UCSD-AML1 (cell line): ENCODE results near the gene DENR.
"Not testable (repeated sequence)": the region's sequence is repeated elsewhere in the genome, so short reads cannot be mapped to it uniquely, and the experiment has no call there.

Source experiments
- DNase-seq: peaks from one replicate; lab custom pipeline; 2025; ENCODE audit not compliant: unreplicated experiment; lab: John Stamatoyannopoulos, UW

The DENR gene, protein sequence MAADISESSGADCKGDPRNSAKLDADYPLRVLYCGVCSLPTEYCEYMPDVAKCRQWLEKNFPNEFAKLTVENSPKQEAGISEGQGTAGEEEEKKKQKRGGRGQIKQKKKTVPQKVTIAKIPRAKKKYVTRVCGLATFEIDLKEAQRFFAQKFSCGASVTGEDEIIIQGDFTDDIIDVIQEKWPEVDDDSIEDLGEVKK

DNA sequence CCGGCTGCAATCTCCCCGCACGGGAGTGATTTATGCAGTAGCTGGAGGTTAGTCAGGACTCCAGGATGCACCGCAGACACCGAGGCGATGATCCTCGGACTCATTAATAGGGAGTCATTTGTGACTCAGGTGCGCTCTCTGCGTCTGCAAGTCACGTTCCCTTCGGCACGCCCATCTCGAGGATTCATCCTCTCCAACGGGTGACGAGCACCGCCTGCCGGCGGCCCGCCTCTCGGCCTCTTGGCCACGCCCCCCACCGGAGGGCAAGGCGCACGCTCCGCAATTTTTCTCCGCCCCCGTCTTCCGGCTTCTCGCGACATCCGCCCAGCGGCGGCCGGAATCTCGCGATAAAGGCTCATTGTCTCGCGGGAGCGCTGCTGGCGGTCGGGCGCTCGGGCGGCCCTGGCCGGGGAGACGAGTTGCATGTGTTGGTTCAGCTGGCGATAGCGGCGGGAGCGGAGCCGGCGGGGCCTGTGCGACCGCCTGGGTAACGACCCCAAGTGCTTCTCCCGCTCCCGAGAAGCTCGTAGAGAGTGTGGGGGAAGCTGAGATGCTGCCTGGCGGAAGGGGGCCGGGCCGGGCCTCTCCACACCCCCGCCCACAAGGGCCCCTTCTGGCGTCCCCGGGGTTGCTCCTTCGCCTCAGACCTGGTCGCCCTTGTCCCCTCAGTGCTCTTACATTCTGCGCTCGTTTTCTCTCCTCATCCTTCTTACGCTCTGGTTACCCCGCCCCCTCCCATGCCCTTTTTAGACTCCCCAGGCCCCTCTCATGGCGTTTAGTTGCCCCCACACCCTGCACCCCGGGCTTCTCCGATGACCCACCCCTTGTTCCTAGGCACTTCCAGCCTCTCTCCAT, at the start of gene DENR:
Gene DENR, plus strand, starts transcription at position 361 of the 855 bp plus-strand sequence. CDS start 878 bp downstream, outside the sequence.
- peak; percentile 99 for DNase-seq

DNA sequence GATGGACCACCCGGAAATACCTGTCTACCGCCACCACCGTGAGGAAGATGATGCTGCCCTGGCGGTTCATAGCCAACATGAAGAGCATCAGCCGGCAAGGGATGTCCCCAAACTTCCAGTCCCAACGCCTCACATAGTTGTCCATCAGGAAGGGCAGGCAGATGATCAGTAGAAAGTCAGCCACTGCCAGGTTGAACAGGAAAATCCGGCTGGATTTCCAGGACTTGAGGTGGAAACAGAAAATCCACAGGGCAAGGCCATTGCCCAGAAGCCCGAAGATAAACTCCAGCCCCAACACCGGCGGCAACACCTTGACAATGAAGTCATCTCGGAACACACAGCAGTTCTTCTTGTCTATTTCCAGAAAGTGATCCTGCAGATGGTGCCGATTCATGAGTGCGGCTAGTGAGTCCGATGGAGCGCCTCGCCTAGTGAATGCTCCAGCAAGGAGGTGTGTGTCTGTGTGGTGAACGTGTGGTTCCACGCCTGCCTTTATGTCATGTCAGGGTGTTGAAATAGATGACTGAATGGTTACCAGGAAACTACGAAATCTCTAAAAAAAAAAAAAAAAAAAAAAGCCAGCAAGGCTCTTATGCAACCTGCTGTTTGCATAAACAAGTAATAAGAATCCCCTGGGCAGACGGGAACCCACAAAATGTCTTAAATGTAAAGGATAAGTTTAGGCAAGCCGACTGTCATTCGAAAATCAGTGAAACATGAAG, 49.6 kb upstream of the DENR start, which contains the start of gene HCAR2:
Gene HCAR2, minus strand, starts transcription at position 468 of the 722 bp plus-strand sequence. Its CDS starts 74 bp downstream, at position 394.
- DNase-seq, result not testable (repeated sequence)

DNA sequence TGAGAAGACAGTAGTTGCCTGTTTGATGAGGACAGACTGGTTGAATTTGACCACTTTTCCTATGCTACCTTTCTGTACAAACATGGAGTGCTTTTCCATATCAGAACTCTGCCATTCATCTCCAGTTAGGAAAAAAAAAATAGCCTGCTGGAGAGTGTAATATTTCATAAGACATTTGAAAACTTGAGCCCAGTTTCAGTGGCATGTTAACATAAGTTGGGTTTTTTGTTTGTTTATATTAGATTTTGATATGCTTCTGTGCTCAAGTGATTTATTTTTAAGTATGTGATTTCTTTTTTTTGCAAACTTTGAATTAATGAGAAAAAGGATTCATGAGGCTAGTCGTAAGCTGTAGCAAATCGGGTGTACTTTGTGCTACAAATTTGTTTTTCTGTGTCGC, 48.8 kb upstream of the DENR start:
- not testable (repeated sequence) for DNase-seq

DNA sequence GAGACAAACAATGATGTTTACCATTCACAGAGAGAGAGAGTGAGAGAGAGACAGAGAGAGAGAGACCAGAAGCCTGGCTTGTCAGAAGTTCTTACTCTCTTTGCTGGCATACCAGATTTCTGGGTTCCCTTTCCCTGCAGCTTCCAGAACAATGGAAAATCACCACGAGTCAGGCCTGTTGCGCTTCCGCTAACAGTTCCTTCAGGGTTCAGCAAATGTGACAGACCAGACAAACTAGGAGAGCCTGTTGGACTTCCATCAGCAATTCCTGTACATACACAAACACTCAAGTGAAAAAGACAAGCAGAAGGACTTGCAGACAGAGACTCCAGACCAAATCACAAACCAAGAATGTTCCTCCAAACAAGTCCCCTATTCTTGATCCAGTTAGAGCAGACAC, 43.3 kb upstream of the DENR start:
- DNase-seq, result not testable (repeated sequence)

DNA sequence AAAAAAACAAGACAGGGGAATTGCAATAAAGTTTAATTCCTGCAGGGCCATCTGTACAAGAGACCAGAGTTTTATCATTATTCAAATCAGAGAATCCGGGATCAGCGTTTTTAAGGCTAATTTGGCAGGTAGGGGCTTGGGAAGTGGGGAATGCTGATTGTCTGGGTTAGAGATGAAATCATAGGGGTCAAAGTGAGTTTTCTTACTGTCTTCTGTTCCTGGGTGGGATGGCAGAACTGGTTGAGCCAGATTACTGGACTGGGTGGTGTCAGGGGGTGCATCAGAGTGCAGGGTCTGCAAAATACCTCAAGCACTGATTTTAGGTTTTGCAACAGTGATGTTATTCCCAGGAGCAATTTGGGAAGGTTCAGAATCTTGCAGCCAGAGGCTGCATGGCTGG, 42.3 kb upstream of the DENR start:
- not testable (repeated sequence) for DNase-seq

GRCh38 chr12:122711266-122711665, 41.4 kb upstream of the DENR start:
- not testable (repeated sequence) for DNase-seq

DNA sequence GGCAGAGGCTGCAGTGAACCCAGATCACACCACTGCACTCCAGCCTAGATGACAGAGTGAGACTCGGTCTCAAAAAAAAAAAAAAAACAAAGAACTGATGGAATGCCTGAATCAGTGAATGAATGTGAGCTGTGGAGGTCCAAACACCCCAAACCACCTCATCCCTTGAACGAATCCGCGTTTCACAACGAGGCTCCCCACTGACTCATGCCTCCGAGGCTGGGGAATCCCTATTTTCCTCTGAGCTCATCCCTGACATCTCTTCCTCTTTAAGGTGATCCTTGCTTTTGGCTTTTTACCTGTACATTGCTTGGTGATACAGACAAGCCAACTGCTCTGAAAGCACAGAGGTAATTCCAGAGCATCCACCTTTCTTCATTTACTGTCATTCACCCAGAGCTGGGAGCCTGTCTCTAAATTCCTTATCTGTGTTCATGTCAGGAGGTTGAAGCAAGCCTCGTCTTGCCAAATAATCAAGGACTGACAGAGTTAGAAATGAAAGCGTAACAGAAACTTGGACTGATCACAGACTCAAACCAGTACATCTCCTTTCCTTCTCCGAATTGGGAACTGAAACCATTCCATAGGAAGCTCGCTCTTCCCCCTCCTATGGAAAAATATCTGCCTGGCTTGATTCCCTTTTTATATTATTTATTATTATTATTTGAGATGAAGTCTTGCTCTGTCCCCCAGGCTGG, 39.0 kb upstream of the DENR start:
- DNase-seq, result not testable (repeated sequence)

- not testable (repeated sequence) for DNase-seq
Observed at GRCh38 chr12:122715211-122715610, 37.4 kb upstream of the DENR start.

GRCh38 chr12:122716658-122717057, 36.0 kb upstream of the DENR start, which contains the start of gene HCAR3:
TSS of gene HCAR3 (minus strand) at chr12:122716811. CDS start at chr12:122716737, 74 bp downstream.
- not testable (repeated sequence) for DNase-seq

- DNase-seq, result no peak
Observed at GRCh38 chr12:122721057-122721545, 31.5 kb upstream of the DENR start.

GRCh38 chr12:122722387-122722786, 30.2 kb upstream of the DENR start:
- DNase-seq, result no peak

DNA sequence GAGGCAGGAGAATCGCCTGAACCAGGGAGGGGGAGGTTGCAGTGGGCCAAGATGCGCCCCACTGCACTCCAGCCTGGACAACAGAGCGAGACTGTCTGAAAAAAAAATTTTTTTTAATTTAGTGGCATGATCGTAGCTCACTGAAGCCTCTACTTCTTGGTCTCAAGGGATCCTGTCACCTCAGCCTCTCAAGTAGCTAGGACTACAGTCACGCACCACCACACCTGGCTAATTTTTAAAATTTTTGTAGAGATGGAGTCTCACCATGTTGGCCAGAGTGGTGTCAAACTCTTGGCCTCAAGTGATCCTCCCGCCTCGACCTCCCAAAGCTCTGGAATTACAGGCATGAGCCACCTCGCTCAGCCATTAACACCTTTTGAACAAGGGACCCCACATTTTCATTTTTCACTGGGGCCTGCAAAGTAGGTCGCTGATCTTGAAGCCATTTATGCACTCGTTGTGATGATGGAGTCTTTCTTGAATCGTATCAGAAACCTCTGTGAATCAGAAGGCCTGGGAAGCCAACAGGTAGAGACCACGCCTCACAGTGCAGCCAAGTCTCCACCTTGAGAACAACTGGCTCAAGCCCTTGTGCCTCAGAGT, 27.9 kb upstream of the DENR start:
- DNase-seq, result no peak

DNA sequence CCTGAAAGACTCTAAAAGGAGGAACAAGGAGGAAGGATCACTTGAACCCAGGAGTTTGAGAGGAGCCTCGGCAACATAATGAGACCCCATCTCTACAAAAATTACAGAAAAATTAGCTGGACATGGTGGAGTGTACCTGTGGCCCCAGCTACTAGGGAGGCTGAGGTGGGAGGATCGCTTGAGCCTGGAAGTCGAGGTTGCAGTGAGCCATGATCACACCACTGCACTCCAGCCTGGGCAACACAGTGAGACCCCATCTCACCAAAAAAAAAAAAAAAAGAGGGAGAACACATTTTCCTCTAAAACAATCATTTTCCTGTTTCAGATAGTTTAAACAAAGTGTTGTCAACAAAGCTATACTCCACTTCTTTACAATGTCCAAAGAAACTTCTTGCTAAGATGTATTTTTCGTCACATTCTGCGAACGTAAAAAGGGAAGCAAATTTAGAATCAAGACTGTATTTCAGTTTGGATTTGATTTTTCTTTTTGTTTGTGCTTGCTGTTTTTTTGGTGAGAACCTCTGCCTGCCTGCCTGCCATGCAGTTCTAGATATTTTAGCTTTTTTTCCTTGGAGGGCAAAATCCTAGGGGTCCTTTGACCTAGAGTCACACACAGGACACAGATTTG, 27.1 kb upstream of the DENR start:
- no peak for DNase-seq

DNA sequence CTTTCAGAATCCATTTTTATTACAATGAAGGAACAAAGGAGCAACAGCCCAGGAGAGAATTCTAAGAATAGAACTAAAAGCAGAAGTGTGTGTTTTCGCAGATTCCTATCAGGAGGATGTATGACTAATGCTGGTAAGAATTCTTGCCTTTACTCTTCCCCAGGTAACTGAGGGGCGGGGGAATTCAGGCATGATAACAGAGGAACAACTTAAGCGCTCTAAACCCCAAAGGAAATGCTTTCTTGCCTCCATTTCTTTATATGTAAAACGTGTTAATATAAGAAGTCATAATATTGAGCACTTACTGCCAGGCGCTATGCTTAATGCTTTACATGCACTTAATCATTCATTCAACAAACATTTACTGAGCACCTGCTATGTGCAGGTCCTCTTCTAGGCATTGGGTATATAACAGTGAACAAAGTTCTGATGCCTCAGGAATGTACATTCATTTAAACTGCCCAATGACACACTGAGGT, 26.5 kb upstream of the DENR start:
- no peak for DNase-seq

- DNase-seq, result no peak
Observed at GRCh38 chr12:122729583-122730214, 22.9 kb upstream of the DENR start.

- DNase-seq, result no peak
Observed at GRCh38 chr12:122730215-122731014, 22.2 kb upstream of the DENR start, which contains the start of gene HCAR1. TSS of gene HCAR1 (minus strand) at chr12:122730844. CDS start at chr12:122730339, 505 bp downstream.

DNA sequence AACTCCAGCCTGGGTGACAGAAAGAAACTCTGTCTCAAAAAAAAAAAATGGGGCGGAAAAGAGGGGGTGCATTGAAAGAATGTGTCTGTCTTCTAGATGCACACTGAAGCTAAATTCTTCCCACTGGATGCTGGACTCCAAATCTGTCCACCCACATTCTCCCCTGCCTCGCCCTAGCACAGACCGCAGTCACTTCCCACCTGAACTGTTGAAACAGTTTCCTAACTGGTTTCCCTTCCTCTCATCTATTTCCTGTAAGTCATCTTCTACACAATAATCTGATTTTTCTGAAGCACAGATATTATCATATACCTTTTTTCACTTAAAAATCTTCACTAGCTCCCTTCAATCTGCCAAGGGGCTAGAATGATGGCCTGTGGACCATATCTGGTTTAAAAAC, 20.5 kb upstream of the DENR start:
- DNase-seq, result no peak

- DNase-seq, result no peak
Observed at GRCh38 chr12:122732611-122733010, 20.0 kb upstream of the DENR start.
